Measurements from ENCODE around the gene RBM48. TPM values are rescaled to one million over a fixed set of nuclear protein-coding genes. Genes with fewer than 3 reads are reported as not detected.
A peak's percentile ranks its signal among the peaks of the same experiment; 100 is the strongest.

Gene RBM48
- total RNA-seq, 1 donor from 2014 or later = 9.0 TPM

DNA sequence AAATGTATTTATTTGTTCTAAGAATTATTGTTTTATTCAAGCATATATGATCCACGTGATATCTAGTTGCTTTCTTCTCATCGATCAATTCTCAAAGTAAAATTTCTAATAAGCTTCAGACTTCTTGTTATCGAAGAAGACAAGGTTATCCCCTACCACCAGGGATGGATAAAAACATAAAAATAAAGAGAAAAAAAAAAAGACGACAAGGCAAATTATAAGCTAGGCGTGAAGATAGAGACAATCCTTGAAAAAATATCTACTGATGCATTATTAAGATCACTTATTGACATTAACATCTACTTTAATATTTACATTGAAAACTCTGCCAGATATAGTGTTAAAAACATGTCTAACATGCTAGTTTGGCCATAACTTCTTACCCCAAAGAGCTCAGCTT is 19.6 kb upstream of the RBM48 start:
- Histone ChIP-seq H3K4me3 (ENCODE audit: low read depth, low read length) (no peak overlapping the region), H3K36me3 (ENCODE audit: control insufficient read depth, insufficient read depth, low read length) (no peaks in the 10 kb centered on the region), H3K27me3 (ENCODE audit: control insufficient read depth, insufficient read depth, low read length) (no peaks in the 10 kb centered on the region)
- FAIRE-seq (no peak), DNase-seq (ENCODE audit: low read depth) (no peak)
- TF ChIP-seq, protein P1, sequence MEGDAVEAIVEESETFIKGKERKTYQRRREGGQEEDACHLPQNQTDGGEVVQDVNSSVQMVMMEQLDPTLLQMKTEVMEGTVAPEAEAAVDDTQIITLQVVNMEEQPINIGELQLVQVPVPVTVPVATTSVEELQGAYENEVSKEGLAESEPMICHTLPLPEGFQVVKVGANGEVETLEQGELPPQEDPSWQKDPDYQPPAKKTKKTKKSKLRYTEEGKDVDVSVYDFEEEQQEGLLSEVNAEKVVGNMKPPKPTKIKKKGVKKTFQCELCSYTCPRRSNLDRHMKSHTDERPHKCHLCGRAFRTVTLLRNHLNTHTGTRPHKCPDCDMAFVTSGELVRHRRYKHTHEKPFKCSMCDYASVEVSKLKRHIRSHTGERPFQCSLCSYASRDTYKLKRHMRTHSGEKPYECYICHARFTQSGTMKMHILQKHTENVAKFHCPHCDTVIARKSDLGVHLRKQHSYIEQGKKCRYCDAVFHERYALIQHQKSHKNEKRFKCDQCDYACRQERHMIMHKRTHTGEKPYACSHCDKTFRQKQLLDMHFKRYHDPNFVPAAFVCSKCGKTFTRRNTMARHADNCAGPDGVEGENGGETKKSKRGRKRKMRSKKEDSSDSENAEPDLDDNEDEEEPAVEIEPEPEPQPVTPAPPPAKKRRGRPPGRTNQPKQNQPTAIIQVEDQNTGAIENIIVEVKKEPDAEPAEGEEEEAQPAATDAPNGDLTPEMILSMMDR (IDR thresholded peaks at IDR 0.05; ENCODE audit: insufficient read depth, low read length, severe bottlenecking) = no peak

DNA sequence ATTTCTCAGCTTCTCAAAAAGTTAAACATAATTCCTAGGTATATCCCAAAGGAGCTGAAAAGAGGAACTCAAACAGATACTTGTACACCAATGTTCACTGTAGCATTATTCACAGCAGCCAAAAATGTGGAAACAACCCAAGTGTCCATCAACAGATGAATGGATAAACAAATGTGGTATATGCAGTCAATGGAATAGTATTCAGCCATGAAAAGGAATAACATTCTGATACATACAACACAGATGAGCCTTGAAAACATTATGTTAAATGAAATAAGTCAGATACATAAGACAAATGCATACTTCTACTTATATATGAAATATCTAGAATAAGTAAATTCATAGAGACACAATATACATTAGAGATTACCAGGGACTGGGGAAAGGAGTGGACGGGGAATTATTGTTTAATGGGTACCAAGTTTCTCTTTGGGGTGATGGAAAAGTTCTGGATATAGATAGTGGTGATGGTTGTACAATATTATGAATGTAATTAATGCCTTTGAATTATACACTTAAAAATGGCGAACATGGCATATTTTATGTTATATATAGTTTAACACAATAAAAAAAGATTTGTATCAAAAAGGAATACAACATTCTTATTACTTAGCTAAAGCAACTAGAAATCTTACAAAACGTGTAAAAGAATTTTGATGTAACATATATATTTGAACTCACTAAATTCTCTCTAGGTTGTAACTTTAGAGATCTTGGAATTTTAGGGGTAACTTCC is 15.3 kb upstream of the RBM48 start:
- FAIRE-seq (no peak), DNase-seq (ENCODE audit: low read depth) (no peak)
- Histone ChIP-seq H3K36me3 (ENCODE audit: control insufficient read depth, insufficient read depth, low read length) (no peaks in the 10 kb centered on the region), H3K4me3 (ENCODE audit: low read depth, low read length) (no peak overlapping the region), H3K27me3 (ENCODE audit: control insufficient read depth, insufficient read depth, low read length) (no peaks in the 10 kb centered on the region)
- TF ChIP-seq, protein P1 (IDR thresholded peaks at IDR 0.05; ENCODE audit: insufficient read depth, low read length, severe bottlenecking) = no peak

DNA sequence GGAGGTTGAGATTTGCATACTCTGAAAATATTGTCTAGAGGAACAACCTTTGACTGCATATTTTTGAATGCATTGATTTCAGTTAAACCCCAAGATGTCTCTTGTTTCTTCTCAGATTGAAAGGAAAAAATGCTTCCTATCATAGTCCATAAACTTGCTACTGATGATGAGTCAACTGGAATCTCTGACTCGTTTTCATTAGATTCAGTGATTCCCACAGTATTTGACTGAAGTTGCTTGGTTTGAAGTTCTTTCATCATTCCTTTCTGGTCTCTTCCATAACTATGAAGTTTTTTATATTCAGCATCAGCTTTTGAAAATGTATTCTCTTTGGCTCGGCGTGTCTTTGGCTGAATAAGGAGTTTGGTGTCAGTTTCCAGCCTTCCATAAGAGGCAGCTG is 11.0 kb upstream of the RBM48 start:
- FAIRE-seq (no peak), DNase-seq (ENCODE audit: low read depth) (peak; percentile 33)
- Histone ChIP-seq H3K27me3 (ENCODE audit: control insufficient read depth, insufficient read depth, low read length) (no peaks in the 10 kb centered on the region), H3K4me3 (ENCODE audit: low read depth, low read length) (no peak overlapping the region), H3K36me3 (ENCODE audit: control insufficient read depth, insufficient read depth, low read length) (peaks cover 1% of the 10 kb centered on the region)
- TF ChIP-seq, protein P1 (IDR thresholded peaks at IDR 0.05; ENCODE audit: insufficient read depth, low read length, severe bottlenecking) = no peak

DNA sequence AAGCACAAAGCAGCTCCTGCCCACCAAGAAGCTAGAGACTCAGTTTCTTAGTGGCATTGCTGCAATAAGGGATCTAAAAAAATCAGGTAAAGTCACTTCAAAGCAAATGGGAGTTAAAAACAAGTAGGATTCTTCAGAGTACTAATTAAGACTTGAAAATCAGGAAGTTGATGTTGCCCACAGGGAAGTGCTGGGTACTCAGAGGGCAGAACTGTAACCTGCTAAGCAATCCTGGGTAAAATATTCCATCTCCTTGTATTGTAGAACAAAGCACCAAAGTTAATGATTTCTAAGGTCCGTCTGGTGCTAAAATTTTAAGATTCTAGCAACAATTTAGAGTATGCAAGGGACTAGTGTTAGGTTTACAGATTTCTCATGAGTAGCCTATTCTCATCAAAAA is 8.6 kb upstream of the RBM48 start:
- DNase-seq (ENCODE audit: low read depth) = no peak

DNA sequence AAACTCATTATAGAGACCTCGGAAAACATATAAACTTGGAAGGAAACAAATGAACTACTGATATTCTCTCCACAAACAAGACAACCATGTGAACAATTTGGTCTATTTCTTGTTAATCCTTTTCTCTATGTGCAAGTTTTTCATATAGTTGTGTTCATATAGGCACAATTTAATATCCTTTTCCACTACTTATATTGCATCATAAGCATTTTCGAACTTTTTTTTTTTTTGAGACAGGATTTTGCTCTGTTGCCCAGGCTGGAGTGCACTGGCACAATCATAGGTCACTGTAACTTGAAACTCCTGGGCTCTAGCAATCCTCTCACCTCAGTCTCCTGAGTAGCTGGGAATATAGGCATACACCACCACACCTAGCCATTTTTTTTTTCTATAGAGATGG is 5.5 kb upstream of the RBM48 start:
- Histone ChIP-seq H3K36me3 (ENCODE audit: control insufficient read depth, insufficient read depth, low read length) (peaks cover 1% of the 10 kb centered on the region), H3K27me3 (ENCODE audit: control insufficient read depth, insufficient read depth, low read length) (no peaks in the 10 kb centered on the region), H3K4me3 (ENCODE audit: low read depth, low read length) (no peak overlapping the region)
- DNase-seq (ENCODE audit: low read depth) = no peak
- TF ChIP-seq, protein P1 (IDR thresholded peaks at IDR 0.05; ENCODE audit: insufficient read depth, low read length, severe bottlenecking) = no peak
- no peak for FAIRE-seq

More for the DNA sequence above, 8.6 kb upstream of the RBM48 start:
- FAIRE-seq = no peak
- peaks cover 1% of the 10 kb centered on the region for H3K36me3 ChIP-seq (ENCODE audit: control insufficient read depth, insufficient read depth, low read length)
- TF ChIP-seq, protein P1 (IDR thresholded peaks at IDR 0.05; ENCODE audit: insufficient read depth, low read length, severe bottlenecking) = no peak
- H3K27me3 ChIP-seq (ENCODE audit: control insufficient read depth, insufficient read depth, low read length) = no peaks in the 10 kb centered on the region
- no peak overlapping the region for H3K4me3 ChIP-seq (ENCODE audit: low read depth, low read length)

Measured in bronchial epithelial cell (primary cell).